HUDEP-2 (cell line): ENCODE data around the gene NUCKS1.

Experiments
- DNase-seq, 76 experiments: peaks; one replicate each; lab custom pipeline; 2025; ENCODE audit not compliant: unreplicated experiment in 76 of 76; lab: John Stamatoyannopoulos, UW

Gene NUCKS1, protein sequence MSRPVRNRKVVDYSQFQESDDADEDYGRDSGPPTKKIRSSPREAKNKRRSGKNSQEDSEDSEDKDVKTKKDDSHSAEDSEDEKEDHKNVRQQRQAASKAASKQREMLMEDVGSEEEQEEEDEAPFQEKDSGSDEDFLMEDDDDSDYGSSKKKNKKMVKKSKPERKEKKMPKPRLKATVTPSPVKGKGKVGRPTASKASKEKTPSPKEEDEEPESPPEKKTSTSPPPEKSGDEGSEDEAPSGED

DNA sequence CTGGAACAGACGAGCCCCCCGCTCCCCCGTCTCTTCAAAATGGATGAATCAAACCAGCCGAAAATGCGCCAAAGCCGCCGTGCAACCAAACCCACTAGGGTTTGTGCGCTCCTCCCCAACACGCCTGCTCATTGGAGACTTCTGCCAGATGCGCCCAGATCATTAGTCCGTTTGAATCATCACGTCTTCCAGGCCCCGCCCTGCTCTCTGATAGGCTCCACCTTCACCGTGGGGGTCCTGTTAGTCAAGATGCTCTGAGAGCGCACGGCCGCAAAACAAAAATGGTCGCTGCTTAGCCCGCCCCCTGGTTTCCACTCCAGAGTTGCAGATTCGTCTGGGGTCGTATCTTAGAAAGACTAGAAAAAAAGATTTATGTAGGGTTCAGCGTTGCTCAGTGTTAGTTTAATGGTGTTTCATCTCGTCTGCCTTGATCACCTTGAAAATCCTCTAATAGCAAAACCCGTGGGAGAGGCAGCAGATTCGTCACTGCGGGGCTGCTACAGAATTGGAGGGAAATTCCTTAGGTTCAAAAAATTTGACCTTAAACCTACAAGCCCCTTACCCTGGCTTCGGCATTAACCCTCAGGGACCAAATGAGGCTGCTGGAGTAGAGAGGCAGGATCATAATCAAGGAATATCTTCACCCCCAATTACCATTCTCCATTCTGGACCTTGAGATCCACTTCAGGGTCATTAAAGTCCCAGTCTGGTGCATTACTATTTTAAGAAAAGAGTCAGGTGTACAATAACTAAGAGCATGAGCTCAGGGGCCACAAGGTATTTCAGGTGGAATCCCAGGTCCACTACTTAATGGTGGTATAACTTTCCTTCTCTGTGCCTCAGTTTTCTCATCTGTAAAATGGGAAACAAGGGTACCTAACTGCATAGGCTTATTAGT lies at the start of gene NUCKS1:
Gene NUCKS1 (minus strand): TSS at position 45 of the 898 bp plus-strand sequence. CDS start 209 bp downstream, outside the sequence.
- peak in 75 of 76 experiments; percentile 70 to 99 (median 97) for DNase-seq

DNA sequence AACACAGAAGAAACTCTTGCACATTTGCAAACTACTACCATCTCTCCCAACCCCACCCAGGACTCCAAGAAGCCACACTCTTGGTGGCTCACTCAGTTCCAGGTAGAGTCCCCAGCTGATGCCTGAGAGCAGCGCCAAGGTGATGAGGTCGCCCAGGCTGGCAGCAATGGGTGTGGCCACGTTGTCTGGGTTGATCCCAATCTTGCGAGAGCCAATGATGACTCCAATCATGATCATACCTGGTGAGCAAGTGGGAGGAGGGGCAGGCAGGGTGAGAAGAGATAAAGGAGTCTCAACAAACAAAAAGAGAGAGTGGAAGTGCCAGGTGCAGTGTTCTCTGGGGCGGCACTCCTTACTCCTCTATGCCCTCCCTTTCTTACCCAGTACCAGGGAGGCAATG lies 48.6 kb upstream of the NUCKS1 start:
- no peak for DNase-seq

- DNase-seq: no peak
Observed at GRCh38 chr1:205797168-205797567, 47.2 kb upstream of the NUCKS1 start.

DNA sequence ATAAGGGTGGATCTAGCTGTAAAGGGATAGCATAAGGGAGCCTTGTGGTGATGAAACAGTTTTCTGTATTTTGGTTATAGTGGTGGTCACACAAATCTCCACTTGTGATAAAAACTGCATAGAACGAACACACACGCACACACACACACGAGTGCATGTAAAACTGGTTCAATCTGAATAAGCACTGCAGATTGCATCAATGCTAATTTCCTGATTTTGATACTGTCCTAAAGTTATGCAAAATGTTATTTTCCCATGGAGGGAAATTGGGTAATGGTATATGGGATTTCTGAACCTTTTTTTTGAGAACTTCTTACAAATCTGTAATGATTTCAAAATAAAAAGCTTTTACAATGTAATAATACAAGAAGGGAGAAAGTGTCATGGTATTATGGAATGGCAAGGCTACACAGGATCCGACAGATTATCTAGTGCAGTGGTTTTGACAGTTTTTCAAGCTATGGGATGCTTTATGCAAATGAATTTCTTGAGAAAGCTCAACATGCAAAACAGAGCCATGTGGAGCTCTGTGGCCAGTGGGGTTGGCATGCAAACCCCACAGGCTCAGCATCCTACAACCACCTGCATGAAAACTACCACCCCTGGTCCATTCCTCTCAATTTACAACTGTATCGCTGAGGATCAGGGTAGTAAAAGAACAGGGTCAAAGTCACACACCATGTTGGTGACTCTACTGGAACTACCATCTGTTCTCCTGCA lies 44.2 kb upstream of the NUCKS1 start:
- DNase-seq: no peak

- no peak for DNase-seq
Observed at GRCh38 chr1:205792961-205793673, 43.1 kb upstream of the NUCKS1 start.

DNA sequence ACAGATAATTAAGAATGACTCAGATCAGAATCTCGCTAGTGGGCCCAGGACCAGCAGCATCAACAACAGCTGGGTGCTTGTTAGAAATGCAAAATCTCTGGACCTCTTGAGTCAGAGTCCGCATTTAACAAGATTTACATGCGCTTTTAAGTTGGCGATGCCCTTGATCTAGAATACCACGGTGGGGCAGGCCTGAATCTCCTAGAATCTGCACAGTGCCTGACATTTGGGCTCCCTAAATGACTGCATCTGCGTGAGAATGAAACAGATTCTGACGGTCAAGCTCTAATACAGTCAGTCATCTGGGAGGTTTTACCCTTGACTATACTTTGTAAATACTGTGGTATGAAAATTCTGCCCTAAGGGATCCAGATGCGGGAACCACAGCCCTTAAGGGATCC lies 42.5 kb upstream of the NUCKS1 start:
- no peak for DNase-seq

DNA sequence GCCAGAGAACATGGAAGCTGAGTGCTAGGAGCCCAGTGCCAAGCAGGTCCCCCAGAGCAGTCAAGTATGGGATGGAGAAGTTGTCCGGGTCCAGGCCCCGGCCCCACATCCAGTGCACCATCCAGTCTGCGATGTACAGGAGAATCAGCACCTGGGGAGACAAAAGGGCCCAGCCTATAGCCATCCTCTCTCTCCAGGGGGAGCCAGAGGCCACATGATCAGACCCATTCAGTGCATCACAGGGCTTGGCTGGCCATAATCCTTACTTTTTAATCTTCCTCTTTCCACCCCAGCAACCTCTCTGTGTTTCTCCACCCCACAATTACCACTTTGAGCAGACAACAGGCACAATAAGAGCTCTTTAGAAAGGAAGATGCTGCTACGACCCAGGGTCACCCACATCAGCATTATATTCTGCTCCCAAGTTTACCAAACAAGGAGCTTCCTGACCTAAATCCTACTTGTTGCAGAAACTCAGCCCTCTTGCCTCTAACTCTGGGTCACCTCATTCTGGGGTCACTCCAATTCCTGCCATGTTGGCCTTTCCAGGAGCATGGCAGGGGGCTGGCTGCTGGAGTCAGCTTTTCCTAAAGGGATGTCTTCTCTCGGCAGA lies 41.7 kb upstream of the NUCKS1 start:
- peak in 46 of 76 experiments; percentile 2 to 60 (median 32) for DNase-seq

DNA sequence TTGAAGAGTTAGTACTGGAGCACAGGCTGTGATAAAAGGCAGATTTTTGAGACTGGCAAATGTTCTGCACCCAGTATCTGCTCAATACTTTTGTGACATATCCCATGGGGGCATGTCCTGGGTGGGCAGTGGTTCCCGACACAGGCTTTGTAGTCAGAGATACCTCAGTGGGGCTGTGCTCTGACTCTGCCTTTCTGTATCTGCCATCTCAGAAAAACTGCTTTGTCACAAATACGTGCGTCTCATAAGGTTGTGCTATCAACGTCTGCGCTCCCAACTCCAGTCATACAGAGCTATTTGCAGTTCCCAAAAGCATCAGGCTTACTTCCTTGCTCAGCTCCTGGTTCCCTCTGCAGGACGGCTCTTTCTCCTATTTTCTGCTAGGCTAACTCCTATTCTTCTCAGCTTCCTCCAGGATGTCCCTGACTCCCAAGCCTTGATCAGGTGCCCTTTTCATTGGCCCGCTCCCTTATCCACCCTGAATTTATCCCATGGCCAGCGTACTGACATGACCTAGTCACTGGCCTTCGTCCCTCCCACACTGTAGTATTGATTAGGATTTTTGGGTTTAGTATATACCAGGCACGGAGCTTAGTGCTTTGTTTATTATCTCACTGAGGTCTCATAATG lies 37.4 kb upstream of the NUCKS1 start:
- DNase-seq: no peak

DNA sequence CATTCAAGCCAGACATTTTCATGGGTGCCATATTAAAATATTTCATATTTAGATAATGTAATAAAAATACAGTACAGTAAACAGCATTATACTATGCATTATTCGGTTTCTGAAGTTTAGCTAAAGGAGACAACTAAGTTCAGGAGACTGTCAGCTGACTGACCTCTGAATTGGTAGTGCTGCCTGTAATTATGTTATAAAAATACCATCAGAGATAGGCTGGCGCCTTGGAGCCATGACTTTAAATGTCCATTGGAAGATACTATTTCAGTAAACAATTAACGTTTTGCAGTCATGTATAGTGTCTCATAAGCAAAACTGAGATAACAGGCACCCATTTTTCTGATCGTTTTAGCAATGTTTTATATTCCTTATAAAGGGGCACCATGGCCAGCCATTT lies 36.6 kb upstream of the NUCKS1 start:
- no peak for DNase-seq

DNA sequence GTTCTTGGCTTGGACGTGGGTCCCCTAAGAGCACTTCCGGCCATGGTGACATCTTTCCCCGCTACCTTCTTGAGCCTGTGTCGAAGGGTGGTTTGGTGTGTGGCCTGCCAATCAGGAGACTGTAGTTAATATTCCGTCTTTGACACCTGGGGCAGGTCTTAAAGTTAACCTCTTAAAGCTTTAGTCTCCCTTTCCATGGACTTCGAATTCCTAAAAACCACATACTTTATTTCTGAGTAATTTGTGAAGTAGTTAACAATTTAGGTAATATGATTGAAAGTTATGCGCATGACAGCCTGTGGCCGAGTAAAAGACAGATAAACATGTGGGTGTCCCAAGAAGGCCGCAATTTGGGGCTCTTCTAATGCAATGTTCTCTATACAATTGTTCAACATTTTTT lies 35.5 kb upstream of the NUCKS1 start:
- DNase-seq: no peak

- no peak for DNase-seq
Observed at GRCh38 chr1:205783904-205784303, 33.9 kb upstream of the NUCKS1 start.

- DNase-seq: no peak
Observed at GRCh38 chr1:205783433-205783795, 33.4 kb upstream of the NUCKS1 start.

- no peak for DNase-seq
Observed at GRCh38 chr1:205782627-205783432, 32.8 kb upstream of the NUCKS1 start.

DNA sequence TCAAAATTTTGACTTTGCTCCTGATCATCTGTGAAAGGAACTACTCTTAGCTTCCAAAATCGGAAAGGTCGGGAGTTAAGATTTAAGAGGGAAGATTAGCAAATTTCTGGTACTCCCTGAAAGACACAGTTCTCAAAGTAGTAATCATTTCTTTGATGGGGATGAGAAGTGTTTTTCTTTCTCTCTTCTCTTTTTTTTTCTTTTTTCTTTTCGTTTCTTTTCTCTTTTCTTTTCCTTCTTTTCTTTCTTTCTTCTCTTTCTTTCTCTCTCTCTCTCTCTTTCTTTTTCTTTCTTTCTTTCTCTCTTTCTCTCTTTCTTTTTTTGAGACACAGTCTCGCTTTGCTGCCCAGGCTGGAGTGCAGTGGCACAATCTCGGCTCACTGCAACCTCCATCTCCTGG lies 30.4 kb upstream of the NUCKS1 start:
- no peak for DNase-seq

DNA sequence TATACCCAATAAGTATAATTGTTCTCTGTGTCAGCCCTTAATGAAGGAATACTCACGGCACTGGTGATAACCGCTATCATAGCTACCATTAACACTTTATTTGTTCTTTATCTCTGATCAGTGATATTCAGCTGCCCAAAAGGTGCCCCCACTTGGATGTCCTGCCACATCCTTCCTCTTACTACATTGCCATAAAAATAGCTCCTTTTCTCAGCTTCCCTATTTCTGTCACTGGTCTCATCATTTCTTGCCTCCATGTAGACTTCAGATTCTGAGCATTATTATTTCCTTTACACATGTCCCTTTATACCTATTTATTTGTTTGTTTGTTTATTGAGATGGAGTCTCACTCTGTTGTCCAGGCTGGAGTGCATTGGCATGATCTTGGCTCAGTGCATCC lies 28.0 kb upstream of the NUCKS1 start:
- DNase-seq: no peak

DNA sequence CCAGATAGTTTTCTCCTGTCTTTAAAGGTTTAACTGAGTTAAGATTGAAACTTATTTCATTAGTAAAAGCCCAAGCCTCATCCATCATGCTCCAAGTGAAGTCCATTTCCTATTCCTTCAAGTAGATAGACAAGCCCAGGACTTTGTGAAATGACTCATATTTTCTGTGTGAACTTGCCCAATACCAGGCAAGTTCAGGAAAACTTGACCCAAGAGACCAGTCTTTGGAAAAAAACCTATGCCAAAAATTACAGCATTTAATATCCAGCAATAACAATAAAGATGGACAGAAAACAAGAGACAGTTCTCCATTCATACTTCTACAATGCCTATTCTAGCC lies 25.7 kb upstream of the NUCKS1 start:
- no peak for DNase-seq

DNA sequence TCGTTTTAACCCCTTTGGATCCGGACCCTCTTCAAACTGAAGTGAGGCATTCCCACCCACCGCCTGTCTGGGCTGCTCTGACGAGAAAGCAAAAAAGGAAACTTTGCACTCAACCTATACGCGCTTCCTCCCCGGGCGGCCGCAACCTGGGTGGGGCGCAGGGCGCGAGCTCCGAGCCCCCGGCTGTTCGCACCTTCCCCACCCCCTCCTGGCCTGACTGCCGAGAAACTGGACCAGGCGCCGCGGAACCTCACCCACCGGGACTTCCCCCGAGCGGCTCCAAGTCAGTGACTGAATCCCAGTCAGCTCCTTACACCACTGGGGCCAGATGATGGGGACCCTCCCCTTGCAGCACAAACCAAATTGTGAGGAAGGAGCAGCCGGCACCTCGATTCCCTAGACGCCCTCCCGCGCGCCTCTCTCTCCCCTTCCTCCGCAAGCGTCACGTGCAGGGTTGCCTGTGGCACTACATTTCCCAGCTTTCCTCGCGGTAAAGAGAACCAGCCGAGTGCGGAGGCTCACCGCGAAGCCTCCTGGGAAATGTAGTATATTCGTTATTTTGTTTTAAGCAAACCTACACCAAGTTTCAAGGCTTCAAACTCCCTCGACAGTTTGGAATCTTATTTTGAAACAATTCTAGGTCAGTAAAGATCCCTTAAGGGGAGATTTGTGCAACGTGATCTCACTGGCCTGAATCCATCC lies 25.2 kb upstream of the NUCKS1 start, which contains the start of gene RAB29:
Gene RAB29 (minus strand): TSS at position 468 of the 702 bp plus-strand sequence. CDS start 526 bp downstream, outside the sequence.
- peak in 71 of 76 experiments; percentile 5 to 79 (median 58) for DNase-seq
